ENCODE data around the gene TBATA. TPM values are rescaled to one million over a fixed set of nuclear protein-coding genes. Genes with fewer than 3 reads are reported as not detected.

The TBATA gene
- total RNA-seq, 1 experiment from 2014 or later = not detected

DNA sequence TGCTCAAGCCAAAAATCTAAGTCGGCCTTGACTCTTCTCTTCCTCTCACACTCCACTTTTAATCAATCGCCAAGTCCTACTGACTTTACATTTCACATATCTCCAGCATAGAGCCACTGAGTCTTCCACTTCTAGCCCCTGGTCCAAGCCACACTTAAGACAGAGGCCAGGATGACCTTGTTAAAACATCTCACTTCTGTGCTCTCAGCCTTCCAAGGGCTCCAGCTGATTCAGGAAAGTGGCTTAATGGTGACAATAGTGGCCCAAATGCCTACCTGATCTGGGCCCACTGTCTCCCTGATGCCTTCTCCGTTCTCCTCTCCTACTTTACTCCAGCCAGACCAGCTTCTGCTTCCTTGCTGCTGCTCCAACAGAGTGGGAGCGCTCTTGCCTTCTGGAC is 4.4 kb downstream of the TBATA start:
- H3K27me3 ChIP-seq (replicated peaks; ENCODE audit: insufficient read depth, low read depth, low read length, poor library complexity) = no peaks in the 10 kb centered on the region

DNA sequence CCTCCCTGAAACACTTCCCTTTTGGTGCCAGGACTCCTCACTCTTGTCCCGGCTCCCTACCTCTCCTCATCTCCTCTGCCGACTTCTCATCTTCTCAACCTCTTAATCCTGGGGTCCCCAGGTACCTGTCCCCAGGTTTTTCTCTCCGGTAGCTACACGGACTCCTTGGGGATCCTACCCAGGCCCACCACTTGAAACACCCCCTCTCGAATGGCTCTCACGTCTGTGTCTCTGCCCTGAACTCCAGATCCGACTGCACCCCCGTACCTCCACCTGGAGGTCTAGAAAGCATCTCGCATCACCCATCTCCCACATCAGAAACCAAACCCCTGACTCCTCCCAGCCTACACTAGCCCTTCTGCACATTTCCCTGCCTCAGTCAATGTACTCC is 4.8 kb downstream of the TBATA start:
- POLR2A ChIA-PET (ENCODE audit: low non-redundant PET) = no interaction called here
- CTCF ChIA-PET = no interaction called here
- BruUV-seq (replicated peaks) = no TSS peak

More for the DNA sequence above, 4.4 kb downstream of the TBATA start:
- POLR2A ChIA-PET (ENCODE audit: low non-redundant PET) = no interaction called here
- Histone ChIP-seq H3K27ac (ENCODE audit: low read depth, low read length, poor library complexity, severe bottlenecking) (no peak overlapping the region), H3K9me3 (ENCODE audit: low read depth, low read length, poor library complexity, severe bottlenecking) (no peaks in the 10 kb centered on the region), H3K4me1 (ENCODE audit: insufficient read depth, low read length, poor library complexity, severe bottlenecking) (no peaks in the 10 kb centered on the region), H3K4me3 (ENCODE audit: low read depth, low read length, poor library complexity, severe bottlenecking) (no peak overlapping the region), H3K36me3 (ENCODE audit: insufficient read depth, low read length, poor library complexity, severe bottlenecking) (no peaks in the 10 kb centered on the region)
- CTCF ChIA-PET = no interaction called here
- no TSS peak for BruUV-seq (replicated peaks)
- TF ChIP-seq, protein P1, sequence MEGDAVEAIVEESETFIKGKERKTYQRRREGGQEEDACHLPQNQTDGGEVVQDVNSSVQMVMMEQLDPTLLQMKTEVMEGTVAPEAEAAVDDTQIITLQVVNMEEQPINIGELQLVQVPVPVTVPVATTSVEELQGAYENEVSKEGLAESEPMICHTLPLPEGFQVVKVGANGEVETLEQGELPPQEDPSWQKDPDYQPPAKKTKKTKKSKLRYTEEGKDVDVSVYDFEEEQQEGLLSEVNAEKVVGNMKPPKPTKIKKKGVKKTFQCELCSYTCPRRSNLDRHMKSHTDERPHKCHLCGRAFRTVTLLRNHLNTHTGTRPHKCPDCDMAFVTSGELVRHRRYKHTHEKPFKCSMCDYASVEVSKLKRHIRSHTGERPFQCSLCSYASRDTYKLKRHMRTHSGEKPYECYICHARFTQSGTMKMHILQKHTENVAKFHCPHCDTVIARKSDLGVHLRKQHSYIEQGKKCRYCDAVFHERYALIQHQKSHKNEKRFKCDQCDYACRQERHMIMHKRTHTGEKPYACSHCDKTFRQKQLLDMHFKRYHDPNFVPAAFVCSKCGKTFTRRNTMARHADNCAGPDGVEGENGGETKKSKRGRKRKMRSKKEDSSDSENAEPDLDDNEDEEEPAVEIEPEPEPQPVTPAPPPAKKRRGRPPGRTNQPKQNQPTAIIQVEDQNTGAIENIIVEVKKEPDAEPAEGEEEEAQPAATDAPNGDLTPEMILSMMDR (conservative IDR thresholded peaks at IDR 0.05; ENCODE audit: low read depth, low read length) = no peak
- TF ChIP-seq EZH2 (IDR thresholded peaks at IDR 0.05; ENCODE audit: borderline replicate concordance, low read depth, low read length, poor library complexity, severe bottlenecking) = no peak
- intact Hi-C loops (cut with micrococcal nuclease; ENCODE audit: unreplicated experiment) = no loop called here
- no peak for DNase-seq (ENCODE audit: low spot score)

DNA sequence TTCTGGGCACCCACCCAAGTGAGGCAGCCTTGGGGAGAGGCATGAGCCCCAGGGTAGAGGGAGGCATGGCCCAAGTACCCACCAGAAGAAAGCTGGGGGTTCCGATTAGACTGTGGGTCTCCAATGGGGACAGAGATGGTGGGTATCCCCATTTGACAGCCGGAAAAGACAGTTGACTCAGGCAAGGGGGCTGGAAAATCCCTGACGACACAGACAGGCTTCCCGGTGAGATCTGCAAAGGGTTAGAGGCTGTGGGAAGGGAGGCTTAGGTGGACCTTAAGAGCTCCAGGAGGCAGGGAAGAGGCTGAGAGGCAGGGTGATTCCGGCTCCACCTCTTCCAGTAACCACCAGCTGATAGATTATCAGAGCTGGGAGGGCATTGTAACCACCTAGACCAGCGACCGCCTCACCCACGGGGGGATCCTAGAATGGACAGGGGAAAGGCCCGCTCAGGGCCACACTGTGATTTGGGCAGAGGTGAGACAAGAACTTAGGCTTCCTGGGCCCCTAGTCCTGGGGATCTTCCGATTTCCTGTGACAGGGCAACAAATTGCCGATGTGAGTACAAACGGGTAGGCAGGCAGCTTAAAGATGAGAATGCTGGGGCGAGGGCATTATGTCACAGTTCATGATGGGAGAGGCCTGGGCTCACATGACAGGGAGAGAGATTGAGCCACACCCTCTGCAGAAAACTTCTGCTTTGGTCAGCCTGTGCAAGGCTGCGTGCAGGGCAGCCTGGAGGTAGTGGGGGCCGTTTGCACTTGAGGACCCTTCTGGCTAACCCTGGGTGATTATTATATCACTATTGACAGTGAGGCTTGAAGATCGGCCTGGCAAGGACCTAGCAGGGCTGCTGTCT is 5.4 kb downstream of the TBATA start:
- H3K27ac ChIP-seq (ENCODE audit: low read depth, low read length, poor library complexity, severe bottlenecking) = no peak overlapping the region
- H3K36me3 ChIP-seq (ENCODE audit: insufficient read depth, low read length, poor library complexity, severe bottlenecking) = no peaks in the 10 kb centered on the region
- H3K9me3 ChIP-seq (ENCODE audit: low read depth, low read length, poor library complexity, severe bottlenecking) = no peaks in the 10 kb centered on the region
- H3K4me3 ChIP-seq (ENCODE audit: low read depth, low read length, poor library complexity, severe bottlenecking) = no peak overlapping the region
- H3K27me3 ChIP-seq (replicated peaks; ENCODE audit: insufficient read depth, low read depth, low read length, poor library complexity) = no peaks in the 10 kb centered on the region
- BruUV-seq (replicated peaks) = no TSS peak
- no peak for DNase-seq (ENCODE audit: low spot score)
- H3K4me1 ChIP-seq (ENCODE audit: insufficient read depth, low read length, poor library complexity, severe bottlenecking) = no peaks in the 10 kb centered on the region
- intact Hi-C loops (cut with micrococcal nuclease; ENCODE audit: unreplicated experiment) = no loop called here
- ChIA-PET POLR2A (ENCODE audit: low non-redundant PET) (no interaction called here), CTCF (no interaction called here)
- no peak for TF ChIP-seq EZH2 (IDR thresholded peaks at IDR 0.05; ENCODE audit: borderline replicate concordance, low read depth, low read length, poor library complexity, severe bottlenecking)
- TF ChIP-seq, protein P1 (conservative IDR thresholded peaks at IDR 0.05; ENCODE audit: low read depth, low read length) = no peak

More for the DNA sequence above, 4.8 kb downstream of the TBATA start:
- H3K4me3 ChIP-seq (ENCODE audit: low read depth, low read length, poor library complexity, severe bottlenecking) = no peak overlapping the region
- DNase-seq (ENCODE audit: low spot score) = no peak
- H3K27ac ChIP-seq (ENCODE audit: low read depth, low read length, poor library complexity, severe bottlenecking) = no peak overlapping the region
- intact Hi-C loops (cut with micrococcal nuclease; ENCODE audit: unreplicated experiment) = no loop called here
- H3K27me3 ChIP-seq (replicated peaks; ENCODE audit: insufficient read depth, low read depth, low read length, poor library complexity) = no peaks in the 10 kb centered on the region
- no peaks in the 10 kb centered on the region for H3K4me1 ChIP-seq (ENCODE audit: insufficient read depth, low read length, poor library complexity, severe bottlenecking)
- no peaks in the 10 kb centered on the region for H3K36me3 ChIP-seq (ENCODE audit: insufficient read depth, low read length, poor library complexity, severe bottlenecking)
- TF ChIP-seq EZH2 (IDR thresholded peaks at IDR 0.05; ENCODE audit: borderline replicate concordance, low read depth, low read length, poor library complexity, severe bottlenecking) = no peak
- TF ChIP-seq, protein P1 (conservative IDR thresholded peaks at IDR 0.05; ENCODE audit: low read depth, low read length) = no peak
- no peaks in the 10 kb centered on the region for H3K9me3 ChIP-seq (ENCODE audit: low read depth, low read length, poor library complexity, severe bottlenecking)
